ENCODE measurements around the gene COL27A1. TPM values are rescaled to one million over a fixed set of nuclear protein-coding genes. Genes with fewer than 3 reads are reported as not detected.
A peak's percentile ranks its signal among the peaks of the same experiment; 100 is the strongest.

COL27A1 gene
- total RNA-seq, 1 donor from 2014 or later = 8.5 TPM

DNA sequence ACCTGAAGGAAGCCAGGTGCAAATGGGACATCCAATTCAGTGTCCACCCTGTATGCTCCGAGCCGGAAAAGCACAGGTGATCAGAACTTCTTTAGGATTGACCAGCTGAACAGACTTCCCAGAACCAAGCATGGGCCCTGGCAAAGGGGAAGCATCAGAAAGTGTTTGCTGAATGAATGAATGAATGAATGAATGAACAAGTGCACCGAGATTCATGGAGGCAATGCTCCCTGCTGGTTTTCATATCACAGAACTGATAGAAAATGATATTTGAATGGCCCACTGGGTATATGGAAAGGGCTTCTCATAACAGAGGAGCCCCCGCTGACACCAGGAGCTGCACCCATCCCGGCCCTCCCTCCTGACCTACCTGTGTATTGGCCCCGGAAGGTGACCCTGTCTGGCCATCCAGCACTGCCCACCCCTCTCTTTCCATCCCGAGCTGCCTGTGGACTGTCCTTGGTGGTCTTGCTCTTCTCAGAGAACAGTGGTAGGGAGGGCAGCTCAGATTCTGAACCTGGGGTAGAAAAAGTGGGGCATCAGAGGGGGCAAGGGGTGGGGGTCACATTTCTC, 190.2 kb downstream of the COL27A1 start:
- no peak for DNase-seq (ENCODE audit: low read depth)
- no peak overlapping the region for H3K4me3 ChIP-seq (ENCODE audit: low read depth, low read length)
- TF ChIP-seq, protein P1, sequence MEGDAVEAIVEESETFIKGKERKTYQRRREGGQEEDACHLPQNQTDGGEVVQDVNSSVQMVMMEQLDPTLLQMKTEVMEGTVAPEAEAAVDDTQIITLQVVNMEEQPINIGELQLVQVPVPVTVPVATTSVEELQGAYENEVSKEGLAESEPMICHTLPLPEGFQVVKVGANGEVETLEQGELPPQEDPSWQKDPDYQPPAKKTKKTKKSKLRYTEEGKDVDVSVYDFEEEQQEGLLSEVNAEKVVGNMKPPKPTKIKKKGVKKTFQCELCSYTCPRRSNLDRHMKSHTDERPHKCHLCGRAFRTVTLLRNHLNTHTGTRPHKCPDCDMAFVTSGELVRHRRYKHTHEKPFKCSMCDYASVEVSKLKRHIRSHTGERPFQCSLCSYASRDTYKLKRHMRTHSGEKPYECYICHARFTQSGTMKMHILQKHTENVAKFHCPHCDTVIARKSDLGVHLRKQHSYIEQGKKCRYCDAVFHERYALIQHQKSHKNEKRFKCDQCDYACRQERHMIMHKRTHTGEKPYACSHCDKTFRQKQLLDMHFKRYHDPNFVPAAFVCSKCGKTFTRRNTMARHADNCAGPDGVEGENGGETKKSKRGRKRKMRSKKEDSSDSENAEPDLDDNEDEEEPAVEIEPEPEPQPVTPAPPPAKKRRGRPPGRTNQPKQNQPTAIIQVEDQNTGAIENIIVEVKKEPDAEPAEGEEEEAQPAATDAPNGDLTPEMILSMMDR (conservative IDR thresholded peaks at IDR 0.05; ENCODE audit: low read depth, low read length) = no peak

- DNase-seq (ENCODE audit: low read depth) = no peak
- TF ChIP-seq, protein P1 (conservative IDR thresholded peaks at IDR 0.05; ENCODE audit: low read depth, low read length) = no peak
- H3K4me3 ChIP-seq (ENCODE audit: low read depth, low read length) = no peak overlapping the region
These were observed 190.8 kb downstream of the COL27A1 start for GRCh38 chr9:114346146-114346545.

DNA sequence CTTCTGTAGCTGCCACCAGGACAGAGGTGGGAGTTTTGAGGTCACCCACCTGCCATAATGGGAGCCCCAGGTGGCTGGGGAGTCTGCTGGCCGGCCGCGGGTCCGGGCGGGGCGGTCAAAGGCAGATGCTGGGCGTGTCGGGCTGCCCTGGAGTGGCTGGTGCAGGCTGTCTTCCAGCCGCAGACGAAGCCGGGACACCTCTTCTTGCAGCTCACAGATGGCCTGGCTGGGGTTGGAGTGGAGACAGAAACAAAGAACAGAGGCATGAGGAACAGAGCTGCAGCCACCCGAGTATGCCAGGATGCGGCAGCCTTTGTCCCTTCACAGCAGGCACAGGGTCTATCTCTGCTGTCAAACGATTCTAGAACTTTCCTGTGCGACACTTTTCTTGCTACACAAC, 192.3 kb downstream of the COL27A1 start:
- TF ChIP-seq, protein P1 (conservative IDR thresholded peaks at IDR 0.05; ENCODE audit: low read depth, low read length) = no peak
- no peak for DNase-seq (ENCODE audit: low read depth)

GRCh38 chr9:114348261-114348905, 193.0 kb downstream of the COL27A1 start:
- TF ChIP-seq, protein P1 (conservative IDR thresholded peaks at IDR 0.05; ENCODE audit: low read depth, low read length) = no peak
- no peak for DNase-seq (ENCODE audit: low read depth)
- H3K4me3 ChIP-seq (ENCODE audit: low read depth, low read length) = no peak overlapping the region

More for the DNA sequence above, 192.3 kb downstream of the COL27A1 start:
- H3K4me3 ChIP-seq (ENCODE audit: low read depth, low read length) = no peak overlapping the region

- TF ChIP-seq, protein P1 (conservative IDR thresholded peaks at IDR 0.05; ENCODE audit: low read depth, low read length) = no peak
- no peak overlapping the region for H3K4me3 ChIP-seq (ENCODE audit: low read depth, low read length)
These were observed 193.7 kb downstream of the COL27A1 start for GRCh38 chr9:114348906-114349482.

DNA sequence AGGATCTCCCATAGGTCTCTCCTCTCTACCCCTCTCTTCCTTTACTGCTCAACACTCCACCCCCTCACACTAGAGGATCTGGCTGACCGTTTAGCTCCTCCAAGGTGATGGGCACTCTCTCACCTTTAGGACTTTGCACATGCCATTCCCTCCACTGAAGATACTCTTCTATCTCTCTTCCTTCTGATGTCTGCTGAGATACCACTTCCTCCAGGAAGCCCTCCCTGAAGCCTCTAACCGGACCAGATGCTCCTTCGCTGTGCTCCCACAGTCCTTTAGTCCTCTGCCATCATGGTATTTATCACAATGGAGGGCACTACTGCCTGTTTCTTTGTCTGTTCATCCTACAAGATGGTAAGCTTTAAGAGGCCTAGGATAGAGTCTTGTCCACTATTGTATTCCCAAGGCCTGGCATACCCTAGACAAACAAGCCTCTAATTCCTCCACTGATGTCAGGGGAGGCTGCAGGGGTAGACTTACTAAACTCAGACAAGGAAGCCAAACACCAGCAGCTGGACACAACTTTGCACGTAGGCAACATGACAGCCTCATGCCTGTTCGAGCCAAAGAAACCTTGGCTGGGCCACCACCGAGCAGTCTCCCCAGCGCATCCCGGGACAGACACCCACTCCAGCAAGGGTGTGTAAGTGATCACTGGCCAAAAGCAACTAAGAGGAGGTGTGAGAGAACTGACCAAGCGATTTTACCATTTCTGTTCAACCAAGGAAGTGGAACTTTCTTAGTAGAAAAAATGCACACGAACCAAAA, 194.6 kb downstream of the COL27A1 start:
- no peak overlapping the region for H3K4me3 ChIP-seq (ENCODE audit: low read depth, low read length)
- TF ChIP-seq, protein P1 (conservative IDR thresholded peaks at IDR 0.05; ENCODE audit: low read depth, low read length) = no peak

More at GRCh38 chr9:114348906-114349482, 193.7 kb downstream of the COL27A1 start:
- DNase-seq (ENCODE audit: low read depth) = peak; percentile 98

More for the DNA sequence above, 194.6 kb downstream of the COL27A1 start:
- DNase-seq (ENCODE audit: low read depth) = no peak

All from epithelial cell of proximal tubule (primary cell).